HG03280 (cell line): ENCODE measurements around the gene EXOC1.
"Not testable (repeated sequence)": the region's sequence is repeated elsewhere in the genome, so short reads cannot be mapped to it uniquely, and the experiment has no call there.

Source experiments
- ATAC-seq: cut with Tn5 transposase; IDR thresholded peaks from one replicate; pipeline ENCODE4 v1.9.1; 2021; ENCODE audit warnings: mild to moderate bottlenecking, moderate library complexity; ENCODE audit not compliant: unreplicated experiment

The EXOC1 gene

GRCh38 chr4:55853484-55854046 lies at the start of gene EXOC1:
EXOC1 (plus strand) TSS chr4:55853648; CDS start chr4:55858324, 4,676 bp downstream.
- peak; percentile 99 for ATAC-seq

- ATAC-seq = no peak
Measured at GRCh38 chr4:55807556-55807955, 45.9 kb upstream of the EXOC1 start.

- ATAC-seq = no peak
Measured at GRCh38 chr4:55808186-55808585, 45.3 kb upstream of the EXOC1 start.

GRCh38 chr4:55808632-55809031 lies 44.8 kb upstream of the EXOC1 start:
- ATAC-seq = no peak

GRCh38 chr4:55817691-55818090 lies 35.8 kb upstream of the EXOC1 start:
- ATAC-seq = no peak

GRCh38 chr4:55819634-55820033 lies 33.8 kb upstream of the EXOC1 start, which contains the start of gene EXOC1L:
EXOC1L (plus strand) TSS chr4:55819790; CDS start chr4:55820027, 237 bp downstream.
- ATAC-seq = no peak

- no peak for ATAC-seq
Measured at GRCh38 chr4:55820279-55820678, 33.2 kb upstream of the EXOC1 start.

- ATAC-seq = no peak
Measured at GRCh38 chr4:55822329-55822728, 31.1 kb upstream of the EXOC1 start.

GRCh38 chr4:55824865-55825264 lies 28.6 kb upstream of the EXOC1 start:
- ATAC-seq = no peak

- ATAC-seq = no peak
Measured at GRCh38 chr4:55826986-55827385, 26.5 kb upstream of the EXOC1 start.

GRCh38 chr4:55827582-55827981 lies 25.9 kb upstream of the EXOC1 start:
- no peak for ATAC-seq

- ATAC-seq = no peak
Measured at GRCh38 chr4:55830048-55830447, 23.4 kb upstream of the EXOC1 start.

GRCh38 chr4:55830716-55831115 lies 22.7 kb upstream of the EXOC1 start:
- no peak for ATAC-seq

- no peak for ATAC-seq
Measured at GRCh38 chr4:55834086-55834795, 19.2 kb upstream of the EXOC1 start.

GRCh38 chr4:55837903-55838302 lies 15.5 kb upstream of the EXOC1 start:
- ATAC-seq = no peak

GRCh38 chr4:55838356-55838755 lies 15.1 kb upstream of the EXOC1 start:
- ATAC-seq = no peak

GRCh38 chr4:55838952-55839351 lies 14.5 kb upstream of the EXOC1 start:
- ATAC-seq = no peak

- ATAC-seq = no peak
Measured at GRCh38 chr4:55840956-55841355, 12.5 kb upstream of the EXOC1 start.

GRCh38 chr4:55841373-55842239 lies 11.8 kb upstream of the EXOC1 start:
- not testable (repeated sequence) for ATAC-seq

- ATAC-seq = not testable (repeated sequence)
Measured at GRCh38 chr4:55842312-55842711, 11.1 kb upstream of the EXOC1 start.

- no peak for ATAC-seq
Measured at GRCh38 chr4:55849724-55850123, 3.7 kb upstream of the EXOC1 start.

GRCh38 chr4:55851885-55852284 lies 1.6 kb upstream of the EXOC1 start:
- ATAC-seq = no peak
